Measurements from ENCODE around the gene LINGO3. TPM values are rescaled to one million over a fixed set of nuclear protein-coding genes. Genes with fewer than 3 reads are reported as not detected.

The LINGO3 gene
- total RNA-seq, 1 donor from 2014 or later: not detected

DNA sequence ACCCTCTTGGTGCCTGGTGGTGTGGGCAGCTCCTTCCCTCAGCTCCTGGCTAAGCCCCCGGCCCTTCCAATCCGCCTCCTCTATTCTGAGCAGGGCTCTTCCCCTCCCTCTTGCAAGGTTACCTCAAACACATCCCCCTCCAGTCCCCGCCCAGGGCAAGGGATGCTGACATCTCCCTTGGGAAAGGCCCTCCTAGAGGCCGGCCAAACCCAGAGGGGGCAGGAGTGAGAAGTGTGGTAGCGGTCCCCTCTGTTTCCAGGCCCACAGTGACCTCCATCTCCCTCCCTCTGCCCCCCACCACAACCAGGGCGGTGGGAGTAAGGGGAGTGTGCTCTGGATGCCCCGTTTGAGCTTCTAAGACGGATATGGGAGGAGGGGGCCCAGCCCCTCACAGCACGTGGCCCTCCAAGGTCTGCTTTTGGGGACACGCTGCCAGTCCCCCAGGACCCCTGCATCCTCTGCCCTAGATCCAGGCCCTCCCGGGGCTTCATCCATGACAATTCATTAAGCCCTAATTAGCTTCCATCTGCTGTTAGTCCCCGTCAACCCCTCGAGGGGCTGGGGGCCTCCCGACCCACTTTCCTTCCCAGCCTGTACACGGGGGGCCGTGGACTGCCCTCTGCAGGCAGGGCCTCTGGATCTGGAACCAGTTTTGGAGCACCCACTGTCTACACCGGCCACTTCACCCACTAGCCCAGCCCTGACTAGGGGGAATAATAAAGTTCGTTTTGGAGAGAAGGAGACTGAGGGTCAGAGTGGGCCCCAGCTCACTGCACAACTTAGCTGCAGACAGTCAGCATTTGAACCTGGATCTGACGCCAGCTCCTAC, 2.3 kb downstream of the LINGO3 start:
- no peak for DNase-seq

DNA sequence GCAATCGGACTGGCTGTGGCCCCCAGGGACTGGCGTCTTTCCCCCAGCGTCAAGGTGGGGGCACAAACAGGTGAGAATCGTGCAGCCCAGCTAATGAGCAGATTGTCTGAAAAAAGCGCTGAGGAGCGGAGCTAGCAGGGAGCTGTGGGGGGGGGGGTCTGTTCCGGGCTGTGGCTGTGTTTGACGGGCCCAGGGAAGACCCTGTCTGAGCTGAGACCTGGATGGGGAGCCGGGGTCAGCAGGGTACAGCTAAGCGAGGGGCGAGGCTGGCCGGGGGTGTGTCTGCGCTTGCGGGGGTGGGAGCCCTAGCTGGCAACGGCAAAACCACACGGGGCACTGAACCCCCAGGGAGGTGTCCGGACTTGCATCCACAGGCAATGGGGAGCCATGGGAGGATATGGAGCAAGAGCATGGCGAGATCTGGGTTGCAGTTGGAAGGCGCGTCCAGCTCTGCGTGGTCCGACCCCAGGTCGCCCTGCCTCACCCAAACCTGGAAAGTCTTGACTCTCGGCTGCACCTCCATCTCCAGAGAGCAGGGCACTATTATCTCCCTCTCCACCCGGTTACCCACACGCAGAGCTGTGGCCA, 4.6 kb downstream of the LINGO3 start:
- no peak for DNase-seq

DNA sequence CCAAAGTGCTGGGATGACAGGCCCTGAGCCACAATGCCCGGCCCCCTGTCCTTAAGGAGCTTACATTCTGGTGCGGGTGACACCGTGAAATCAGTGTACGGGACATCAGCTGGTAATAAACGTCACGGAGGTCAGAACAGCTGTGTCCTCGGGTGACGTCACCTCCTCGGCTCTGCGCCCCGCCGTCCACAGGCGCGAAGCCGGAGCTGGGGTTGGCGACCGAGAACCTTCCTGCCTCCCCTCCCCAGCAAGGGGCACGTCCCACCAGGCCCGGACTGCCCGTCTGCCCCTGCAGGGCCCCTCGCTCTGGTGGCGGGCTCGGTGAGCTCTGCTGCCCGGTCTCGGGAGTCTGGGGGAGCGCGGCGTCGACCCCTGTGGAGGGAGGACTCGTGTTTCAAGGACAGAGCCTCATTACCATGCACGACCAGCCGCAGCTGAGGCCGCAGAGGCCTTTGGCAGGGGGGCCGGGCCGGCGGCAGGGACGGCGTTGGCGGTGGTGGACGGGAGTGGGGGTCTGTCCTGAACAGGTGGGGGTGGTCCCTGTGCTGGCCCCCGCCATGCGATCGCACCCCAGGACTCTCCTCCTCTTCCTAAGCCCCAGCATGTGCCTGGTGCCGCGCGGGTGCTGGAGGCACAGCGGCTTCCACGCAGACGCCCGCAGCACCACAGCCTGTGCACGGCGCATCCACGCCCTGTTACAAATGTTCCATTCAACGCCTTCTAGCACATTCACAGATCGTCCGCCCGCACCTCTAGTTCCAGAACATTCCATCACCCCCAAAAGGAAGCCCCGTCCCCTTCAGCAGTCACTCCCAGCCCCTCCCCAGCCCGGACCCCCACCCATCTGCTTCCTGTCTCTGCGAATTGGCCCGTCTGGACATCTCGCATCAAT, 5.4 kb downstream of the LINGO3 start:
- peak; percentile 63 for DNase-seq

- no peak for DNase-seq
Measured at GRCh38 chr19:2300533-2300932, 7.4 kb downstream of the LINGO3 start.

- DNase-seq: no peak
Measured at GRCh38 chr19:2296141-2296540, 11.8 kb downstream of the LINGO3 start.

GRCh38 chr19:2294687-2295335, 13.1 kb downstream of the LINGO3 start:
- peak; percentile 18 for DNase-seq

GRCh38 chr19:2291185-2291751, 16.7 kb downstream of the LINGO3 start:
- peak; percentile 34 for DNase-seq

- no peak for DNase-seq
Measured at GRCh38 chr19:2290441-2291184, 17.3 kb downstream of the LINGO3 start.

DNA sequence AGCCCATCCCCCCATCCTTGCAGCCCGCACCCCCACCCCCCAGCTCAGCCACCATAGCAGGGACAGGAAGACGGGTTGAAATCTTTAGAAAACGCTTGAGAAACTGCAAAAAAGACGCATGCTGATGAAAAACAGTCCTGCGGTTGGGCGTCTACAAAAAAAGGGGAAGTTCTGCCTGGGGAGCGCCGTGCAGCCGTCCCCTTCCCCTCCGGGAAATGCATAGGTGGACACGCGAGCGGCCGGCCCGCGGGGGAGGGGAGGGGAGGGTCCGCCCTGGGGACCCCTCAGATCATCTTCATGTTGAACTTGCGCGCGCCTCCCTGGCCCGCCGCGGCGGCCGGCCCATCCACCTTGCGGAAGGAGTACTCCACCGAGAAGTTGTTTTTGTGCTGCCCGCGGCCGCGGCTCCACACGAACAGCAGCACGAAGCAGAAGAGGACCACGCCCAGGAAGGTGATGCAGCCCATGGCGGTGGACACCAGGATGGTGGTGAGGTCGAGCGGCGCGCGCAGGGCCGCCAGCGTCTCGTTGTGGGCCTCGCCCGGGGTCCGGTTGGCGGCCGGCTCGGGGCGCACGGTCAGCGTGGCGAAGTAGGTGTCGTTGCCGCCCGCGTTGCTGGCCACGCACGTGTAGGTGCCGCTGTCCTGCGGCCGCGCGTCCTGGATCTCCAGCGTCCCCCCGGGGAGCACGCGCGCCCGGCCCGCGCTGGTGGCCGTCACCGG, 18.1 kb downstream of the LINGO3 start:
- DNase-seq: peak; percentile 21

GRCh38 chr19:2288818-2289713, 18.9 kb downstream of the LINGO3 start:
- no peak for DNase-seq

- no peak for DNase-seq
Measured at GRCh38 chr19:2288338-2288817, 19.6 kb downstream of the LINGO3 start.

- DNase-seq: no peak
Measured at GRCh38 chr19:2287585-2288337, 20.2 kb downstream of the LINGO3 start.

DNA sequence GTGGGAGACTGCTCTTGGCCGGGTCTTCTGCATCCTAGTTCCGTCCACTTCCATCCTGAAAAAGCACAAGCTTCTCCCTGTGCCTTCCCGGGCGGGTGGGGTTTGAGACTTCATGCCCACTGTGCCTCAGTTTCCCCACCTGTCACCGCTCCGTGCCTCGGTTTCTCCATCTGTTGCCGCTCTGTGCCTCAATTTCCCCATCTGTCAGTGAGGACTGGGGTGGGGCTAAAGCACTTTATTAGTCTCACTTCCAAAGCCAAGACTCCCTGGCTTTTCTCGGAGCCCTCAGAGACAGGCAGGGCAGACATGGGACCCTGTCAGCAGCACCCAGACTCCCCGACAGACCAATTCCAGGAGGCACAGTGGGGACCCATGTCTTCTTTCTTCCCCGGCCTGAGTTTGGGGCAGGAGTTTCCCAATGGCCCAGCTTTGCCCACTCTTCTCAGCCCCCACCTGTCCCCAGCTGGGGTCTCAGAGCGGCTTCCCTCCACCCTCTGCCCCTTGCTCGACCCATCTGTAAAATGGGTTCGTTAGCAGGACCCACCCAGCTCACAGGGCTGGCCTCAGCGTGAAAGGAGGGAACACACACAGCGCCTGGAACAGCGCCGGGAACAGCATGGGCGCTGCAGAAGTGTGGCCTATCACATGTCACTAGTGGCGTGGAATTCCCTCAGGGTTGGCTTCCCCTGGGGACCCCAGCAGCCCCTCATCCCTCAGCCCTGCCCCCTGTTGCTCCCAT, 21.4 kb downstream of the LINGO3 start:
- no peak for DNase-seq

- no peak for DNase-seq
Measured at GRCh38 chr19:2283835-2284507, 24.0 kb downstream of the LINGO3 start.

- DNase-seq: no peak
Measured at GRCh38 chr19:2282862-2283237, 25.1 kb downstream of the LINGO3 start.

DNA sequence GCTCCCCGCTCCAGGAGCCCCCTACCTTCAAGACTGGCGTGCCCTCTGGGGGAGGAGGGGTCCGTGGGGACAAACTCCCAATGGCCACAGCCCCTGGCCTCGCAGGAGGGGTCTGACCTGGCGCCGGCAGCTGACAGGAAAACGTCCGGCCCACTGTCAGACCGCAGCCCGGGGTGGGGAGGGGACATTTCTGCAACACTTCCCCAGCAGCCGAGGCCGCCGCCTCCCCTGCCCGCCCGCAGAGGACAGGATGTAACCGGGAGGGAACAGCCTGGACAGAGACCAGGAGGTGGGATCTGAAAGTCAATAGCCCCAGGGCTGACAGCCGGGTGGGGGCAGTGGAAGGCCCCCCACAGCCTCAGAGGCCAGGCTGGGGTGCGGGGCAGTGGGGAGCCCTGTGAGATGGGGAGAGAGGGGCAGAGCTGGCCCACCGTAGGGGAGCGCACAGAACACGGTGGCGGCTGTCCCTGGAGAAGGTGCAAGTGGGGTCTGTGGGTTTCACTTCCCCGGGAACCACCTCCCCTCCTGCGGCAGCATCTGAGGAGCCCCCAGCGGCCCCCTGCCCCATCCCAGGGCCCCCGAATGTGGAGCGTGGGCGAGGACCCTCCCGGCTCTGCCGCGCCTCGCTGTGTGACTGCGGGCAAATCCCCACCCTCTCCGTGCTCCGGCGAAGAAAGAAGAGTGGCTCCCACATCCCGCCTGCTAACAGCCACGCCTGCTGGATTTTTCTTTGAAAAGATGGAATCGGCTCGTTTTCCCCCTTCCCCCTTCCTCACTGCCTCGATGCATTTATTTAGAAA, 25.7 kb downstream of the LINGO3 start, which contains the start of gene PEAK3:
TSS of gene PEAK3 (minus strand) at position 114 of the 800 bp plus-strand sequence. CDS start 1,244 bp downstream, outside the sequence.
- peak; percentile 29 for DNase-seq
